Measurements from ENCODE around the gene CYP11A1.

DNA sequence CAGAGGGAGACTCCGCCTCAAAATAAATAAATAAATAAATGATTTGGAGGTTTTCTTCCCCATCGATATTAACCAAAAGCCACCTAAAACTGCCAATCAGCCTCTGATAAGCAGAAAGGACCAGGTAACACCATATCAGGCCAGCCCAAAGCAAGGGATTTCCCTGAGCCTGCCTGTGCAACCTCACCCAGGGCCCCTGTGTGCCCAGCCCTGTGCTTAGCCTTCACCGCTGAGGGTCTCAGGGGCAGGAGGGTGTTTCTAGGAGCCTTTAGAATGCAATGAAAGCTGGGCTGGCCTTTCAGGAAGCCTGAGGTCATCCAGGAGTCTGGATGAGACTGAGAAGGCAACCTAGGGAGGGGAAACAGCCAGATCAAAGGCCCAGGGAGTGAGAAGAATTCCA is 35.4 kb downstream of the CYP11A1 start:
- TF ChIP-seq, protein P1, sequence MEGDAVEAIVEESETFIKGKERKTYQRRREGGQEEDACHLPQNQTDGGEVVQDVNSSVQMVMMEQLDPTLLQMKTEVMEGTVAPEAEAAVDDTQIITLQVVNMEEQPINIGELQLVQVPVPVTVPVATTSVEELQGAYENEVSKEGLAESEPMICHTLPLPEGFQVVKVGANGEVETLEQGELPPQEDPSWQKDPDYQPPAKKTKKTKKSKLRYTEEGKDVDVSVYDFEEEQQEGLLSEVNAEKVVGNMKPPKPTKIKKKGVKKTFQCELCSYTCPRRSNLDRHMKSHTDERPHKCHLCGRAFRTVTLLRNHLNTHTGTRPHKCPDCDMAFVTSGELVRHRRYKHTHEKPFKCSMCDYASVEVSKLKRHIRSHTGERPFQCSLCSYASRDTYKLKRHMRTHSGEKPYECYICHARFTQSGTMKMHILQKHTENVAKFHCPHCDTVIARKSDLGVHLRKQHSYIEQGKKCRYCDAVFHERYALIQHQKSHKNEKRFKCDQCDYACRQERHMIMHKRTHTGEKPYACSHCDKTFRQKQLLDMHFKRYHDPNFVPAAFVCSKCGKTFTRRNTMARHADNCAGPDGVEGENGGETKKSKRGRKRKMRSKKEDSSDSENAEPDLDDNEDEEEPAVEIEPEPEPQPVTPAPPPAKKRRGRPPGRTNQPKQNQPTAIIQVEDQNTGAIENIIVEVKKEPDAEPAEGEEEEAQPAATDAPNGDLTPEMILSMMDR (IDR thresholded peaks at IDR 0.05; ENCODE audit: low read length): no peak
- TF ChIP-seq EZH2 (optimal IDR thresholded peaks at IDR 0.05; ENCODE audit: low read depth, low read length): no peak
- no peak for TF ChIP-seq EZH2phosphoT487 (IDR thresholded peaks at IDR 0.05; ENCODE audit: low read length)

Measured in MM.1S (cell line).